ENCODE results near the gene GPR89A. TPM values are rescaled to one million over a fixed set of nuclear protein-coding genes. Genes with fewer than 3 reads are reported as not detected.

The GPR89A gene
- total RNA-seq, 1 experiment from 2014 or later: 19.5 TPM

DNA sequence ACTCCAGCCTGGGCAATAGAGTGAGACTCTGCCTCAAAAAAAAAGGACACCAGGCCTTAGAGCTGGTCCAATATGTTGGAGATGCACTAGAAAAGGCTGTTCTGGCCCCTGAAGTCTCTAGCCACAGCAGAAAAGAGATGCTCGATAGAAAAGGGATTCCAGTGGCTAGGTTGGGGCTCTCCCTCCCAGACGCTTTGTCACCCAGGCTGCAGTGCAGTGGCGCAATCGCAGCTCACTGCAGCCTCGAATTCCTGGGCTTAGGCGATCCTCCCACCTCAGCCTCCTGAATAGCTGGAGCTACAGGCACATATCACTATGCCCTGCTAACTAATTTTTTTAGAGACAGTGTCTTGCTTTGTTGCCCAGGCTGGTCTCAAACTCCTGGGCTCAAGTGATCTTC, 81.1 kb downstream of the GPR89A start:
- TF ChIP-seq TCF7L2 (IDR thresholded peaks at IDR 0.05; ENCODE audit: borderline replicate concordance, extremely low read depth, insufficient read depth, insufficient read length) (no peak), SP1 (IDR thresholded peaks at IDR 0.05; ENCODE audit: low read depth) (no peak), POLR2A (IDR thresholded peaks at IDR 0.05; ENCODE audit: borderline replicate concordance, extremely low read depth, insufficient read depth, insufficient read length) (no peak), FOSL1 (IDR thresholded peaks at IDR 0.05; ENCODE audit: low read depth) (no peak), POLR2AphosphoS5 (IDR thresholded peaks at IDR 0.05; ENCODE audit: low read depth, low read length) (no peak), ZNF274 (IDR thresholded peaks at IDR 0.05; ENCODE audit: low read depth, low read length) (no peak), ZFX (IDR thresholded peaks at IDR 0.05) (no peak), SIN3A (IDR thresholded peaks at IDR 0.05; ENCODE audit: low read depth) (no peak), JUND (IDR thresholded peaks at IDR 0.05) (no peak), EZH2 (IDR thresholded peaks at IDR 0.05) (no peak), CEBPB (IDR thresholded peaks at IDR 0.05; ENCODE audit: low read depth) (no peak), ELF1 (IDR thresholded peaks at IDR 0.05; ENCODE audit: borderline replicate concordance, low read depth) (no peak), EZH2phosphoT487 (IDR thresholded peaks at IDR 0.05; ENCODE audit: borderline replicate concordance) (no peak), RAD21 (IDR thresholded peaks at IDR 0.05; ENCODE audit: low read depth) (no peak)
- TF ChIP-seq, protein P1, sequence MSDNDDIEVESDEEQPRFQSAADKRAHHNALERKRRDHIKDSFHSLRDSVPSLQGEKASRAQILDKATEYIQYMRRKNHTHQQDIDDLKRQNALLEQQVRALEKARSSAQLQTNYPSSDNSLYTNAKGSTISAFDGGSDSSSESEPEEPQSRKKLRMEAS (IDR thresholded peaks at IDR 0.05): no peak
- TF ChIP-seq, protein P2, sequence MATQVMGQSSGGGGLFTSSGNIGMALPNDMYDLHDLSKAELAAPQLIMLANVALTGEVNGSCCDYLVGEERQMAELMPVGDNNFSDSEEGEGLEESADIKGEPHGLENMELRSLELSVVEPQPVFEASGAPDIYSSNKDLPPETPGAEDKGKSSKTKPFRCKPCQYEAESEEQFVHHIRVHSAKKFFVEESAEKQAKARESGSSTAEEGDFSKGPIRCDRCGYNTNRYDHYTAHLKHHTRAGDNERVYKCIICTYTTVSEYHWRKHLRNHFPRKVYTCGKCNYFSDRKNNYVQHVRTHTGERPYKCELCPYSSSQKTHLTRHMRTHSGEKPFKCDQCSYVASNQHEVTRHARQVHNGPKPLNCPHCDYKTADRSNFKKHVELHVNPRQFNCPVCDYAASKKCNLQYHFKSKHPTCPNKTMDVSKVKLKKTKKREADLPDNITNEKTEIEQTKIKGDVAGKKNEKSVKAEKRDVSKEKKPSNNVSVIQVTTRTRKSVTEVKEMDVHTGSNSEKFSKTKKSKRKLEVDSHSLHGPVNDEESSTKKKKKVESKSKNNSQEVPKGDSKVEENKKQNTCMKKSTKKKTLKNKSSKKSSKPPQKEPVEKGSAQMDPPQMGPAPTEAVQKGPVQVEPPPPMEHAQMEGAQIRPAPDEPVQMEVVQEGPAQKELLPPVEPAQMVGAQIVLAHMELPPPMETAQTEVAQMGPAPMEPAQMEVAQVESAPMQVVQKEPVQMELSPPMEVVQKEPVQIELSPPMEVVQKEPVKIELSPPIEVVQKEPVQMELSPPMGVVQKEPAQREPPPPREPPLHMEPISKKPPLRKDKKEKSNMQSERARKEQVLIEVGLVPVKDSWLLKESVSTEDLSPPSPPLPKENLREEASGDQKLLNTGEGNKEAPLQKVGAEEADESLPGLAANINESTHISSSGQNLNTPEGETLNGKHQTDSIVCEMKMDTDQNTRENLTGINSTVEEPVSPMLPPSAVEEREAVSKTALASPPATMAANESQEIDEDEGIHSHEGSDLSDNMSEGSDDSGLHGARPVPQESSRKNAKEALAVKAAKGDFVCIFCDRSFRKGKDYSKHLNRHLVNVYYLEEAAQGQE (IDR thresholded peaks at IDR 0.05; ENCODE audit: low read depth): no peak
- H3K9me3 ChIP-seq (ENCODE audit: control insufficient read depth in 1 of 2, insufficient read depth in 1 of 2, low read depth in 1 of 2, low read length in 2 of 2): no peaks in the 10 kb centered on the region
- H3K4me1 ChIP-seq (ENCODE audit: control insufficient read depth in 1 of 2, insufficient read depth in 2 of 2, low read length in 2 of 2): no peaks in the 10 kb centered on the region
- H3K4me3 ChIP-seq (replicated peaks in 1 of 2; ENCODE audit: low read depth in 1 of 2, low read length in 2 of 2): no peak overlapping the region
- H3K27me3 ChIP-seq (ENCODE audit: insufficient read depth, low read length): no peaks in the 10 kb centered on the region
- DNase-seq (ENCODE audit: low read depth, low spot score): no peak
- no TSS peak for BruUV-seq (replicated peaks)
- ChIA-PET CTCF (no interaction called here), POLR2A (no interaction called here), RAD21 (ENCODE audit: low non-redundant PET in 1 of 2, low total read pairs in 2 of 2, uncharacterized antibody in 2 of 2, unreplicated experiment in 2 of 2) (no interaction called here)
- H3K9ac ChIP-seq (ENCODE audit: low read length): no peak overlapping the region
- H3K27ac ChIP-seq (ENCODE audit: low read depth, low read length): no peak overlapping the region
- no peak overlapping the region for H3K4me2 ChIP-seq (ENCODE audit: low read length)
- H3K9me2 ChIP-seq (ENCODE audit: insufficient read depth): no peaks in the 10 kb centered on the region
- H3K36me3 ChIP-seq (ENCODE audit: control insufficient read depth in 1 of 2, insufficient read depth in 2 of 2, low read length in 2 of 2): no peaks in the 10 kb centered on the region
- intact Hi-C loops (cut with micrococcal nuclease): no loop called here
- H3K79me2 ChIP-seq (ENCODE audit: insufficient read depth, low read length): no peaks in the 10 kb centered on the region
- no peaks in the 10 kb centered on the region for H4K20me1 ChIP-seq (ENCODE audit: insufficient read depth)
- H2AFZ ChIP-seq (ENCODE audit: low read depth, low read length, poor library complexity, severe bottlenecking): no peak overlapping the region
- ATAC-seq: no peak
